CD14-positive monocyte (primary cell): ENCODE results near the gene SRCIN1. TPM values are rescaled to one million over a fixed set of nuclear protein-coding genes. Genes with fewer than 3 reads are reported as not detected.

Experiments
- DNase-seq, 3 donors: peaks; one replicate each; pipeline ENCODE4 v3.0.0-alpha.2; 2011 to 2022
- H2AFZ ChIP-seq: 2 replicates; pipeline ENCODE4 v1.6.0; 2012; ENCODE audit warnings: mild to moderate bottlenecking, low read depth, low read length, inconsistent platforms; ENCODE audit not compliant: insufficient read depth, poor library complexity, severe bottlenecking
- H3K27ac ChIP-seq, 2 donors: 1 replicate in 1 of 2; 2 replicates in 1 of 2; pipeline ENCODE4 v1.5.1; 2012 to 2013; ENCODE audit warnings: low read length in 2 of 2, control low read depth in 1 of 2, inconsistent platforms in 1 of 2, low read depth in 1 of 2, mild to moderate bottlenecking in 1 of 2
- H3K27me3 ChIP-seq, 2 donors: one replicate each; pipeline versions ENCODE4 v1.6.0 to v1.6.1; 2011 to 2013; ENCODE audit warnings: low read length in 2 of 2; ENCODE audit not compliant: control insufficient read depth in 2 of 2, insufficient read depth in 2 of 2
- H3K36me3 ChIP-seq, 2 donors: replicated peaks in 1 of 2; 1 replicate in 1 of 2; 2 replicates in 1 of 2; pipeline versions ENCODE4 v1.5.1 to v1.6.1; 2012 to 2013; ENCODE audit warnings: low read length in 2 of 2, control low read depth in 1 of 2, inconsistent platforms in 1 of 2, mild to moderate bottlenecking in 1 of 2; ENCODE audit not compliant: insufficient read depth in 2 of 2, control insufficient read depth in 1 of 2
- H3K4me1 ChIP-seq, 2 donors: 1 replicate in 1 of 2; 2 replicates in 1 of 2; pipeline versions ENCODE4 v1.5.1 to v1.6.1; 2012 to 2013; ENCODE audit warnings: low read length in 2 of 2, control low read depth in 1 of 2, inconsistent platforms in 1 of 2, mild to moderate bottlenecking in 1 of 2, moderate library complexity in 1 of 2; ENCODE audit not compliant: insufficient read depth in 2 of 2, control insufficient read depth in 1 of 2
- H3K4me2 ChIP-seq: replicated peaks from 2 replicates; pipeline ENCODE3; 2012; ENCODE audit warnings: low read length, moderate library complexity, mild to moderate bottlenecking; ENCODE audit not compliant: poor library complexity, severe bottlenecking; ENCODE audit errors: extremely low read depth
- H3K4me3 ChIP-seq, 3 experiments: fragments of 200-600 bp in 1 of 3; sonication (generic) in 1 of 3; replicated peaks in 1 of 3; 1 replicate in 2 of 3; 2 replicates in 1 of 3; pipeline ENCODE4 v1.5.1; 2011 to 2013; ENCODE audit warnings: low read length in 3 of 3, mild to moderate bottlenecking in 3 of 3, control low read depth in 2 of 3, low read depth in 2 of 3, inconsistent platforms in 1 of 3, moderate library complexity in 1 of 3
- H3K79me2 ChIP-seq: 2 replicates; pipeline ENCODE4 v1.6.0; 2012; ENCODE audit warnings: mild to moderate bottlenecking, control low read depth, inconsistent platforms, low read length, moderate library complexity; ENCODE audit not compliant: insufficient read depth
- H3K9ac ChIP-seq: 2 replicates; pipeline ENCODE4 v1.6.0; 2017; ENCODE audit warnings: low read length, mild to moderate bottlenecking; ENCODE audit not compliant: insufficient read depth, poor library complexity, severe bottlenecking
- H3K9me3 ChIP-seq, 2 donors: replicated peaks in 1 of 2; 1 replicate in 1 of 2; 2 replicates in 1 of 2; pipeline versions ENCODE4 v1.5.1 to v1.6.1; 2012 to 2013; ENCODE audit warnings: low read length in 2 of 2, control low read depth in 1 of 2; ENCODE audit not compliant: control insufficient read depth in 1 of 2, insufficient read depth in 1 of 2
- H4K20me1 ChIP-seq: 2 replicates; pipeline ENCODE4 v1.6.0; 2012; ENCODE audit warnings: mild to moderate bottlenecking, low read length, control low read depth, moderate library complexity; ENCODE audit not compliant: insufficient read depth
- H3K27ac Mint-ChIP-seq, 7 donors: one replicate each; pipeline ENCODE4 v1.8.0; 2020; ENCODE audit warnings: mild to moderate bottlenecking in 7 of 7, mixed read lengths in 7 of 7, moderate library complexity in 6 of 7, inconsistent platforms in 2 of 7
- H3K27me3 Mint-ChIP-seq, 3 donors: one replicate each; pipeline ENCODE4 v1.8.0; 2021 to 2022; ENCODE audit warnings: low read depth in 3 of 3, mild to moderate bottlenecking in 3 of 3, mixed read lengths in 3 of 3, moderate library complexity in 3 of 3, inconsistent platforms in 1 of 3
- H3K36me3 Mint-ChIP-seq, 2 donors: one replicate each; pipeline ENCODE4 v1.8.0; 2020; ENCODE audit warnings: mixed read lengths in 2 of 2, inconsistent platforms in 1 of 2, mild to moderate bottlenecking in 1 of 2
- H3K4me1 Mint-ChIP-seq: one replicate; pipeline ENCODE4 v1.8.0; 2020; ENCODE audit warnings: mild to moderate bottlenecking, mixed read lengths
- H3K4me3 Mint-ChIP-seq, 2 donors: one replicate each; pipeline ENCODE4 v1.8.0; 2020; ENCODE audit warnings: mild to moderate bottlenecking in 2 of 2, mixed read lengths in 2 of 2, moderate library complexity in 1 of 2
- H3K9me3 Mint-ChIP-seq, 7 donors: one replicate each; pipeline ENCODE4 v1.8.0; 2020 to 2022; ENCODE audit warnings: mixed read lengths in 7 of 7, mild to moderate bottlenecking in 6 of 7, moderate library complexity in 6 of 7, inconsistent platforms in 2 of 7
- CTCF ChIP-seq: fragments of 200-600 bp; IDR thresholded peaks from one replicate; pipeline ENCODE4 v1.8.0; 2022; ENCODE audit warnings: antibody characterized with exemption, mild to moderate bottlenecking
- WGBS: methylation state at CpG from one replicate; pipeline ENCODE4 v1.1.5; 2013; ENCODE audit warnings: missing lambda C conversion rate; ENCODE audit not compliant: insufficient coverage; 5-methylcytosine and 5-hydroxymethylcytosine counted together
- intact Hi-C, 2 donors: fragments of 100-400 bp; cut with micrococcal nuclease; formaldehyde crosslinking; loops; one replicate each; pipeline versions ENCODE4 v1.15.0 to v1.15.1; 2023
- polyA plus RNA-seq, 3 donors: library from polyadenylated mRNA; depleted of rRNA in 1 of 3; unstranded in 2 of 3; stranded (reverse) in 1 of 3; fragments of 300-500 nt in 2 of 3; fragments of >200 nt in 1 of 3; fragmentation: Illumina TruSeq in 2 of 3; gene quantifications; 1 replicate in 2 of 3; 2 replicates in 1 of 3; pipeline ENCODE4 v1.2.3, GENCODE V29; 2012 to 2021

The SRCIN1 gene
- polyA plus RNA-seq, 3 donors = 0.01 TPM; not detected in 2

- Histone ChIP-seq H2AFZ (no peak overlapping the region), H3K9ac (no peak overlapping the region), H3K79me2 (no peaks in the 10 kb centered on the region), H3K4me2 (no peak overlapping the region), H4K20me1 (peaks cover 5% of the 10 kb centered on the region), H3K36me3 (no peaks in the 10 kb centered on the region), H3K9me3 (peaks cover 0 to 36% of the 10 kb centered on the region in 2 donors), H3K27me3 (peaks cover 62 to 93% of the 10 kb centered on the region in 2 donors), H3K4me1 (peaks cover 7 to 9% of the 10 kb centered on the region in 2 donors), H3K4me3 (no peak overlapping the region), H3K27ac (no peak overlapping the region)
- Mint-ChIP-seq H3K4me1 (peaks cover 13% of the 10 kb centered on the region), H3K27ac (no peak overlapping the region), H3K36me3 (peaks cover 5% of the 10 kb centered on the region in 2 donors), H3K9me3 (peaks cover 3 to 41% (median 21%) of the 10 kb centered on the region in 7 donors), H3K4me3 (peak overlapping the region in 1 of 2 donors; percentile 39), H3K27me3 (peaks cover 80 to 98% (median 93%) of the 10 kb centered on the region in 3 donors)
- no peak for TF ChIP-seq CTCF
- DNase-seq = no peak
- intact Hi-C loops = no loop called here
- WGBS = 0% methylated on average over 4 of the region's 6 CpGs
Observed at GRCh38 chr17:38564869-38565268, 40.9 kb downstream of the SRCIN1 start.

- peaks cover 12 to 15% of the 10 kb centered on the region in 2 donors for H3K4me1 ChIP-seq
- peak overlapping the region in 1 of 7 donors; percentile 70 for H3K27ac Mint-ChIP-seq
Observed at GRCh38 chr17:38564254-38564837, 41.4 kb downstream of the SRCIN1 start.

More at GRCh38 chr17:38564254-38564837, 41.4 kb downstream of the SRCIN1 start:
- H3K9me3 Mint-ChIP-seq = peaks cover 3 to 42% (median 21%) of the 10 kb centered on the region in 7 donors
- 14% methylated on average over 7 of the region's 14 CpGs for WGBS
- H3K36me3 Mint-ChIP-seq = peaks cover 5% of the 10 kb centered on the region in 2 donors
- Histone ChIP-seq H3K9ac (no peak overlapping the region), H2AFZ (no peak overlapping the region), H3K36me3 (no peaks in the 10 kb centered on the region), H3K4me3 (no peak overlapping the region), H3K27me3 (peaks cover 62 to 93% of the 10 kb centered on the region in 2 donors), H3K9me3 (peaks cover 0 to 36% of the 10 kb centered on the region in 2 donors), H3K4me2 (no peak overlapping the region), H3K27ac (no peak overlapping the region), H3K79me2 (no peaks in the 10 kb centered on the region), H4K20me1 (peaks cover 5% of the 10 kb centered on the region)
- intact Hi-C loops = no loop called here
- peaks cover 77 to 98% (median 93%) of the 10 kb centered on the region in 3 donors for H3K27me3 Mint-ChIP-seq
- peaks cover 16% of the 10 kb centered on the region for H3K4me1 Mint-ChIP-seq
- DNase-seq = no peak
- no peak for TF ChIP-seq CTCF
- peak overlapping the region in 1 of 2 donors; percentile 82 for H3K4me3 Mint-ChIP-seq
